Stimulated activated CD8-positive, alpha-beta memory T cell treated with anti-CD3 and anti-CD28 coated beads, Interleukin-15, amount 100 ng/mL, for 1 hour (primary cell): ENCODE measurements around the gene DUSP19.

Source experiments
- DNase-seq: peaks from one replicate; pipeline ENCODE4 v3.0.0-alpha.2; 2020; ENCODE audit warnings: low read depth

The DUSP19 gene

GRCh38 chr2:183068561-183068960, 10.0 kb upstream of the DUSP19 start:
- DNase-seq = no peak

- no peak for DNase-seq
These were observed 9.4 kb upstream of the DUSP19 start for GRCh38 chr2:183069174-183069573.

GRCh38 chr2:183070942-183071844, 7.4 kb upstream of the DUSP19 start:
- DNase-seq = no peak

- no peak for DNase-seq
These were observed 6.4 kb upstream of the DUSP19 start for GRCh38 chr2:183072177-183072576.

GRCh38 chr2:183078163-183078463, 434 bp upstream of the DUSP19 start:
- no peak for DNase-seq

GRCh38 chr2:183079139-183079775, 710 bp downstream of the DUSP19 start:
- DNase-seq = no peak

- no peak for DNase-seq
These were observed 3.4 kb downstream of the DUSP19 start for GRCh38 chr2:183081911-183082310.

- DNase-seq = no peak
These were observed 9.5 kb downstream of the DUSP19 start for GRCh38 chr2:183088061-183088460.

- DNase-seq = no peak
These were observed 10.8 kb downstream of the DUSP19 start for GRCh38 chr2:183089192-183089851.

- no peak for DNase-seq
These were observed 12.9 kb downstream of the DUSP19 start for GRCh38 chr2:183091318-183091953.

- DNase-seq = no peak
These were observed 13.4 kb downstream of the DUSP19 start for GRCh38 chr2:183091954-183092345.

GRCh38 chr2:183093857-183094657, 15.5 kb downstream of the DUSP19 start:
- DNase-seq = no peak

- no peak for DNase-seq
These were observed 27.0 kb downstream of the DUSP19 start for GRCh38 chr2:183105402-183106134.

- no peak for DNase-seq
These were observed 34.0 kb downstream of the DUSP19 start for GRCh38 chr2:183112577-183112976.

- no peak for DNase-seq
These were observed 35.1 kb downstream of the DUSP19 start for GRCh38 chr2:183113630-183114029.

GRCh38 chr2:183117226-183117625, 38.7 kb downstream of the DUSP19 start:
- no peak for DNase-seq

- no peak for DNase-seq
These were observed 44.8 kb downstream of the DUSP19 start for GRCh38 chr2:183123117-183123958.

GRCh38 chr2:183123959-183124221, 45.3 kb downstream of the DUSP19 start:
- no peak for DNase-seq

- DNase-seq = peak; percentile 87
These were observed 45.8 kb downstream of the DUSP19 start, which contains the start of gene NUP35 for GRCh38 chr2:183124222-183124956. TSS of gene NUP35 (plus strand) at chr2:183124443. CDS start at chr2:183124458, 15 bp downstream.

- no peak for DNase-seq
These were observed 46.4 kb downstream of the DUSP19 start for GRCh38 chr2:183124957-183125255.
